Sigmoid colon (tissue), 4 donors: ENCODE data around the gene UBR3.

ENCODE experiments used
- CTCF ChIP-seq, 4 experiments: fragments of 450-650 bp in 3 of 4; fragments of 200-600 bp in 1 of 4; IDR thresholded peaks; one replicate each; pipeline ENCODE4 v1.5.1; 2016 to 2019; ENCODE audit warnings: antibody characterized with exemption in 4 of 4, mild to moderate bottlenecking in 3 of 4, moderate library complexity in 2 of 4
- EP300 ChIP-seq, 4 donors: sonication (generic); formaldehyde crosslinking; IDR thresholded peaks; one replicate each; pipeline ENCODE4 v1.6.1; 2017; ENCODE audit warnings: antibody characterized with exemption in 4 of 4
- POLR2A ChIP-seq, 2 donors: fragments of 450-650 bp; IDR thresholded peaks; one replicate each; pipeline ENCODE4 v1.6.1; 2016; ENCODE audit warnings: antibody characterized with exemption in 2 of 2, mild to moderate bottlenecking in 2 of 2, moderate library complexity in 2 of 2
- POLR2AphosphoS5 ChIP-seq, 4 donors: sonication (generic); formaldehyde crosslinking; IDR thresholded peaks; one replicate each; pipeline ENCODE4 v1.6.1; 2017; ENCODE audit warnings: antibody characterized with exemption in 4 of 4

- TF ChIP-seq CTCF (IDR thresholded peaks at IDR 0.05) (no peak), POLR2A (IDR thresholded peaks at IDR 0.05) (no peak), POLR2AphosphoS5 (IDR thresholded peaks at IDR 0.05) (no peak), EP300 (IDR thresholded peaks at IDR 0.05) (no peak)
These were observed 187.5 kb downstream of the UBR3 start for GRCh38 chr2:170014769-170015168.
